Progenitor cell of endocrine pancreas (in vitro differentiated cells): ENCODE data around the gene DSG3. TPM values are rescaled to one million over a fixed set of nuclear protein-coding genes. Genes with fewer than 3 reads are reported as not detected.

Experiments
- DNase-seq: peaks from one replicate; pipeline ENCODE4 v3.0.0; 2021; ENCODE audit warnings: low spot score; ENCODE audit not compliant: unreplicated experiment
- H3K27ac Mint-ChIP-seq: 2 replicates; pipeline ENCODE4 v1.8.0; 2021; ENCODE audit warnings: mild to moderate bottlenecking, moderate library complexity, mixed read lengths
- H3K27me3 Mint-ChIP-seq: 2 replicates; pipeline ENCODE4 v1.8.0; 2021; ENCODE audit warnings: mixed read lengths
- H3K36me3 Mint-ChIP-seq: 2 replicates; pipeline ENCODE4 v1.8.0; 2022; ENCODE audit warnings: mixed read lengths; ENCODE audit not compliant: insufficient read depth
- H3K4me1 Mint-ChIP-seq: 2 replicates; pipeline ENCODE4 v1.8.0; 2021; ENCODE audit warnings: low read depth, mixed read lengths
- H3K4me3 Mint-ChIP-seq: 2 replicates; pipeline ENCODE4 v1.8.0; 2021; ENCODE audit warnings: low read depth, mild to moderate bottlenecking, moderate library complexity, mixed read lengths
- H3K9me3 Mint-ChIP-seq: 2 replicates; pipeline ENCODE4 v1.8.0; 2021; ENCODE audit warnings: low read depth, mixed read lengths
- total RNA-seq: library from RNA; stranded (reverse); gene quantifications from 2 replicates; pipeline ENCODE4 v1.2.1, GENCODE V29; 2021
- TF ChIP-seq, protein P1 (sequence below): fragments of 200-600 bp; sonication (generic); IDR thresholded peaks from one replicate; pipeline ENCODE4 v1.5.0; 2021; ENCODE audit warnings: antibody characterized with exemption, mild to moderate bottlenecking; ENCODE audit not compliant: unreplicated experiment

Gene DSG3
- total RNA-seq, 1 donor from 2014 or later: not detected

DNA sequence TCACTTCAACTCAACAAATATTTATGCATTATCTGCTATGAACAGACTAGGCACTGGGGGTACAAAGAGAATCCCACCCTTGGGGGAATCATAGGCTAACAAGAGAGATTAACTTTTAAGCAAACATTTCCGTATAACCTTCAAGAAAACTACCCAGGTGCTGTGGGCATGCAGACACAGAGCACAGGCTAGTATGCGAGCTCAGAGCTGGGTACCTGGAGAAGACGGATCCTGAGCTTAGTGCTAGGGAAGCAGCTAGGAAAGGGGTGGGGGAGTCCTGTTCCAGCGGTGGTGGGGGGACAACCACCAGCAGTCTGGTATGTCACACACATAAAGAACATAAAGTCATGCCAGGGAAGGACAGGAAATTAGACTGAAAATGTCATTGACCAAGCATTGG is 17.5 kb upstream of the DSG3 start:
- Mint-ChIP-seq H3K9me3 (peaks cover 18% of the 10 kb centered on the region), H3K27me3 (no peaks in the 10 kb centered on the region), H3K36me3 (peaks cover 2% of the 10 kb centered on the region), H3K4me1 (peaks cover 1% of the 10 kb centered on the region), H3K4me3 (no peak overlapping the region), H3K27ac (no peak overlapping the region)
- TF ChIP-seq, protein P1, sequence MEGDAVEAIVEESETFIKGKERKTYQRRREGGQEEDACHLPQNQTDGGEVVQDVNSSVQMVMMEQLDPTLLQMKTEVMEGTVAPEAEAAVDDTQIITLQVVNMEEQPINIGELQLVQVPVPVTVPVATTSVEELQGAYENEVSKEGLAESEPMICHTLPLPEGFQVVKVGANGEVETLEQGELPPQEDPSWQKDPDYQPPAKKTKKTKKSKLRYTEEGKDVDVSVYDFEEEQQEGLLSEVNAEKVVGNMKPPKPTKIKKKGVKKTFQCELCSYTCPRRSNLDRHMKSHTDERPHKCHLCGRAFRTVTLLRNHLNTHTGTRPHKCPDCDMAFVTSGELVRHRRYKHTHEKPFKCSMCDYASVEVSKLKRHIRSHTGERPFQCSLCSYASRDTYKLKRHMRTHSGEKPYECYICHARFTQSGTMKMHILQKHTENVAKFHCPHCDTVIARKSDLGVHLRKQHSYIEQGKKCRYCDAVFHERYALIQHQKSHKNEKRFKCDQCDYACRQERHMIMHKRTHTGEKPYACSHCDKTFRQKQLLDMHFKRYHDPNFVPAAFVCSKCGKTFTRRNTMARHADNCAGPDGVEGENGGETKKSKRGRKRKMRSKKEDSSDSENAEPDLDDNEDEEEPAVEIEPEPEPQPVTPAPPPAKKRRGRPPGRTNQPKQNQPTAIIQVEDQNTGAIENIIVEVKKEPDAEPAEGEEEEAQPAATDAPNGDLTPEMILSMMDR: no peak
- DNase-seq: no peak

DNA sequence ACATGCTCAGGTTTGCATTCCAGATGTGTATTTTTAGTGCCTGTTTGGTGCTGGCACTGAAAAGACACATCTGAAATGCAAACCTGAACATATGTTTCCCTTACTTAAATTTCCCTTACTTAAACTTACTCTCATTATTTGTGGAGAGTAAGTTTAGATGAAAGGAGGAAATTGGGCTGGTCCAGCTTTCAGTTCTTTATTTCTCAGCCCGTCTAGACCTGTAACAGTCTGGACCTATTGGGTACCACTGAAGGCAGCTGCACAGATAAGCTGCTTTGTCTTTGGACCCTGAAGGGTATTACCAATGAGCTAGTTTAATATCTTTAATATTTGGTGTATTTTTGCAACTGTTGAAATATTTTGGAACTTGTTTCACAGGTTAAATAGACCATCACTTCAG is 17.0 kb upstream of the DSG3 start:
- H3K27ac Mint-ChIP-seq: no peak overlapping the region
- TF ChIP-seq, protein P1: no peak
- H3K4me1 Mint-ChIP-seq: peaks cover 1% of the 10 kb centered on the region
- peaks cover 18% of the 10 kb centered on the region for H3K9me3 Mint-ChIP-seq
- H3K36me3 Mint-ChIP-seq: peaks cover 2% of the 10 kb centered on the region
- no peak for DNase-seq
- no peak overlapping the region for H3K4me3 Mint-ChIP-seq
- no peaks in the 10 kb centered on the region for H3K27me3 Mint-ChIP-seq

DNA sequence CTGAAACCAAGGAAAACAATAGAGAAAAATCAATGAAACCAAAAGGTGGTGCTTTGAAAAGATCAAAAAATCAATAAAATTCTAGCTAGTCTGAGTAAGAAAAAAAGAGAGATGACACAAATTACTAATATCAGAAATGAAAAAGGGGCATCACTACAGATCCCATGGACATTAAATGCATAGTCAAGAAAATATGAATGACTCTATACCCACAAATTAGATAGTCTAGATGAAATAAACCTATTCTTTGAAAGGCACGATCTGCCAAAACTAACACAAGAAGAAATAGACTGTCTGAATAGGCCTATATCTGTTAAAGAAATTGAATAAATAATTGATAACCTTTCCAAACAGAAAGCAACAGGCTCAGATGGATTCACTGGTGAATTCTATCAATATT is 15.2 kb upstream of the DSG3 start:
- peaks cover 18% of the 10 kb centered on the region for H3K9me3 Mint-ChIP-seq
- H3K36me3 Mint-ChIP-seq: peaks cover 2% of the 10 kb centered on the region
- no peak for DNase-seq
- H3K27me3 Mint-ChIP-seq: no peaks in the 10 kb centered on the region
- H3K4me3 Mint-ChIP-seq: no peak overlapping the region
- TF ChIP-seq, protein P1: no peak
- peaks cover 1% of the 10 kb centered on the region for H3K4me1 Mint-ChIP-seq
- no peak overlapping the region for H3K27ac Mint-ChIP-seq

DNA sequence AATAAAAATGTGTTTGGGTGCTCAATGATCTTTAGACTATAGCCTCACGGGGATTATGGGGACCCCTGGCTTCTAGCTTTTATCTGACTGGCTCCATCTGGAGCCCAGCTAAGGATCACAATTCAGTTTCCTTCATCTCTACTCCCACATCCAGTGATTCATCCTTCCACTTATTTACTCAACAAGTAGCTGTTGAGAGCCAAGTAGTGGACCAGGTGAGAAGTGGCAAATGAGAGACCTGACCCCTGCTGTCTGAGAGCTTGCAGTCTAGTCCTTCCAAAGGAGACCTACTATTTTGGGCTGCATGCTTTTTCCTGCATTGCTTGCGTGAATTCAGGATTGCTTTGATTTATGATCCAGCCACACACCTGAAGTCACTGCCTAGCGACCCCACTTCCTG is 10.7 kb upstream of the DSG3 start:
- H3K4me1 Mint-ChIP-seq: no peaks in the 10 kb centered on the region
- peaks cover 18% of the 10 kb centered on the region for H3K9me3 Mint-ChIP-seq
- no peak overlapping the region for H3K27ac Mint-ChIP-seq
- peaks cover 2% of the 10 kb centered on the region for H3K36me3 Mint-ChIP-seq
- H3K27me3 Mint-ChIP-seq: peaks cover 3% of the 10 kb centered on the region
- no peak for DNase-seq
- no peak overlapping the region for H3K4me3 Mint-ChIP-seq
- TF ChIP-seq, protein P1: no peak

DNA sequence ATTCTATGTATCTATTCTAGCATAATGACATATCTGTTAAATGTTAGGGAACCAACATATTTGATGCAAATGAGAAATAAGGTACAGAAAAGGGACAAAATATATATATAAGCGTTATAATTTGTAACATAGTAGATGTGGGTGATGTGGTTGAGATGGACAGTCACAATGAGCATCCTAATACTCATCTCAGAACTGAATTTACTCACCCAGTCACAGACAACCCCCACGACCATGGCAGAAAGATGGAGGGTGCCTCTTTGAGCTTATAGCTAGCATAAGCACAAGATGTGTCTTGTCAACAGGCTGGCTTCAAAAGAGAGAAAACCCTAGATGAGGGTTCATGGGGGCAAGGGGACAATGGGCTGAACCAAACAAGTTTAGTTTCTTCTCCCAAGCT is 9.1 kb upstream of the DSG3 start:
- TF ChIP-seq, protein P1: no peak
- H3K4me1 Mint-ChIP-seq: no peaks in the 10 kb centered on the region
- no peak overlapping the region for H3K4me3 Mint-ChIP-seq
- H3K27ac Mint-ChIP-seq: no peak overlapping the region
- peaks cover 7% of the 10 kb centered on the region for H3K27me3 Mint-ChIP-seq
- H3K9me3 Mint-ChIP-seq: peaks cover 7% of the 10 kb centered on the region
- H3K36me3 Mint-ChIP-seq: no peaks in the 10 kb centered on the region
- no peak for DNase-seq
